OCI-LY7 (cell line): ENCODE data around the gene SCTR. TPM values are rescaled to one million over a fixed set of nuclear protein-coding genes. Genes with fewer than 3 reads are reported as not detected.

Experiments
- BruUV-seq: library from RNA; stranded (reverse); fragments of 400-500 nt; replicated peaks from 2 replicates; lab custom pipeline; 2021; lab: Mats Ljungman, UMichigan
- CTCF ChIA-PET: fragments of 300-600 bp; sonication (Branson Sonifier 250); formaldehyde crosslinking; loops from one replicate; lab custom pipeline; 2022; ENCODE audit warnings: antibody characterized with exemption; ENCODE audit not compliant: unreplicated experiment; lab: Charles Lee
- POLR2A ChIA-PET: fragments of 300-600 bp; sonication (Branson Sonifier 250); formaldehyde crosslinking; loops from one replicate; lab custom pipeline; 2022; ENCODE audit warnings: antibody characterized with exemption; lab: Charles Lee
- DNase-seq: peaks from one replicate; pipeline ENCODE4 v3.0.0-alpha.2; 2015; ENCODE audit warnings: low spot score
- H2AFZ ChIP-seq: fragments of 200-600 bp; sonication (generic), shearing (Covaris generic); 2 replicates; pipeline ENCODE4 v1.6.1; 2014; ENCODE audit warnings: mild to moderate bottlenecking, antibody characterized with exemption, low read length, moderate library complexity
- H3K27ac ChIP-seq: fragments of 200-600 bp; sonication (generic); 2 replicates; pipeline ENCODE4 v1.5.1; 2014; ENCODE audit warnings: mixed run types, low read depth, mild to moderate bottlenecking, moderate library complexity, low read length, inconsistent platforms; ENCODE audit not compliant: poor library complexity, severe bottlenecking
- H3K36me3 ChIP-seq: fragments of 200-600 bp; sonication (generic); 2 replicates; pipeline ENCODE4 v1.6.1; 2014; ENCODE audit warnings: mild to moderate bottlenecking, antibody characterized with exemption, low read length, moderate library complexity, mixed read lengths; ENCODE audit not compliant: insufficient read depth
- H3K4me1 ChIP-seq: fragments of 200-600 bp; sonication (generic); 2 replicates; pipeline ENCODE4 v1.5.1; 2014; ENCODE audit warnings: mild to moderate bottlenecking, low read length; ENCODE audit not compliant: insufficient read depth, poor library complexity, severe bottlenecking
- H3K4me2 ChIP-seq: fragments of 200-600 bp; sonication (generic); 2 replicates; pipeline ENCODE4 v1.6.1; 2014; ENCODE audit warnings: mild to moderate bottlenecking, low read length
- H3K4me3 ChIP-seq: fragments of 200-600 bp; sonication (generic); 2 replicates; pipeline ENCODE4 v1.5.1; 2014; ENCODE audit warnings: mild to moderate bottlenecking, low read depth, low read length; ENCODE audit not compliant: poor library complexity, severe bottlenecking
- H3K79me2 ChIP-seq: fragments of 200-600 bp; sonication (generic); 2 replicates; pipeline ENCODE4 v1.6.1; 2016; ENCODE audit warnings: low read depth, mild to moderate bottlenecking, low read length, moderate library complexity, mixed read lengths; ENCODE audit not compliant: insufficient read depth
- H3K9me2 ChIP-seq: fragments of 200-600 bp; sonication (generic); 2 replicates; pipeline ENCODE4 v1.6.1; 2016; ENCODE audit warnings: mild to moderate bottlenecking, low read length, mixed read lengths; ENCODE audit not compliant: insufficient read depth
- H3K9me3 ChIP-seq: fragments of 200-600 bp; sonication (generic); 2 replicates; pipeline ENCODE4 v1.6.1; 2014; ENCODE audit warnings: mild to moderate bottlenecking, mixed run types, low read length, mixed read lengths
- H4K20me1 ChIP-seq: fragments of 200-600 bp; sonication (generic); 2 replicates; pipeline ENCODE4 v1.6.1; 2014; ENCODE audit warnings: mild to moderate bottlenecking, antibody characterized with exemption, low read length, moderate library complexity, mixed read lengths; ENCODE audit not compliant: insufficient read depth
- EZH2phosphoT487 ChIP-seq: fragments of 200-600 bp; sonication (generic); IDR thresholded peaks from 2 replicates; pipeline ENCODE4 v1.6.1; 2018; ENCODE audit warnings: low read depth, borderline replicate concordance, mild to moderate bottlenecking, mixed run types, antibody characterized with exemption, low read length, moderate library complexity, mixed read lengths
- intact Hi-C: fragments of 100-400 bp; cut with micrococcal nuclease; formaldehyde crosslinking; loops from one replicate; pipeline ENCODE4 v1.10.0; 2022; ENCODE audit not compliant: unreplicated experiment
- total RNA-seq, 2 experiments: library from RNA; depleted of rRNA in 1 of 2; stranded (reverse); fragments of >200 nt in 1 of 2; shearing (Covaris generic) in 1 of 2; gene quantifications; 2 replicates each; pipeline ENCODE4 v1.2.3, GENCODE V29; 2014 to 2022
- TF ChIP-seq, protein P1 (sequence below): fragments of 200-600 bp; sonication (generic); conservative IDR thresholded peaks from 2 replicates; pipeline ENCODE4 v1.5.1; 2014; ENCODE audit warnings: mild to moderate bottlenecking, antibody characterized with exemption, low read length, moderate library complexity, mixed read lengths

The SCTR gene
- total RNA-seq, 2 experiments from 2014 or later: not detected

- intact Hi-C loops: no loop called here
- Histone ChIP-seq H3K27ac (no peak overlapping the region), H3K79me2 (no peaks in the 10 kb centered on the region), H3K9me2 (no peaks in the 10 kb centered on the region), H3K4me1 (peaks cover 17% of the 10 kb centered on the region), H4K20me1 (no peaks in the 10 kb centered on the region), H3K4me3 (no peak overlapping the region), H3K4me2 (no peak overlapping the region), H3K9me3 (no peaks in the 10 kb centered on the region), H2AFZ (no peak overlapping the region), H3K36me3 (no peaks in the 10 kb centered on the region)
- CTCF ChIA-PET: no interaction called here
- POLR2A ChIA-PET: interaction anchor here (0.6 to 0.9 kb wide), 3 partner anchors 12 to 1611 kb away, joined by 3 read pairs; no protein-coding TSS in a partner anchor
- BruUV-seq: no TSS peak
- DNase-seq: no peak
- TF ChIP-seq, protein P1, sequence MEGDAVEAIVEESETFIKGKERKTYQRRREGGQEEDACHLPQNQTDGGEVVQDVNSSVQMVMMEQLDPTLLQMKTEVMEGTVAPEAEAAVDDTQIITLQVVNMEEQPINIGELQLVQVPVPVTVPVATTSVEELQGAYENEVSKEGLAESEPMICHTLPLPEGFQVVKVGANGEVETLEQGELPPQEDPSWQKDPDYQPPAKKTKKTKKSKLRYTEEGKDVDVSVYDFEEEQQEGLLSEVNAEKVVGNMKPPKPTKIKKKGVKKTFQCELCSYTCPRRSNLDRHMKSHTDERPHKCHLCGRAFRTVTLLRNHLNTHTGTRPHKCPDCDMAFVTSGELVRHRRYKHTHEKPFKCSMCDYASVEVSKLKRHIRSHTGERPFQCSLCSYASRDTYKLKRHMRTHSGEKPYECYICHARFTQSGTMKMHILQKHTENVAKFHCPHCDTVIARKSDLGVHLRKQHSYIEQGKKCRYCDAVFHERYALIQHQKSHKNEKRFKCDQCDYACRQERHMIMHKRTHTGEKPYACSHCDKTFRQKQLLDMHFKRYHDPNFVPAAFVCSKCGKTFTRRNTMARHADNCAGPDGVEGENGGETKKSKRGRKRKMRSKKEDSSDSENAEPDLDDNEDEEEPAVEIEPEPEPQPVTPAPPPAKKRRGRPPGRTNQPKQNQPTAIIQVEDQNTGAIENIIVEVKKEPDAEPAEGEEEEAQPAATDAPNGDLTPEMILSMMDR: no peak
- TF ChIP-seq EZH2phosphoT487: no peak
These were observed 96.5 kb downstream of the SCTR start for GRCh38 chr2:119427756-119428155.

DNA sequence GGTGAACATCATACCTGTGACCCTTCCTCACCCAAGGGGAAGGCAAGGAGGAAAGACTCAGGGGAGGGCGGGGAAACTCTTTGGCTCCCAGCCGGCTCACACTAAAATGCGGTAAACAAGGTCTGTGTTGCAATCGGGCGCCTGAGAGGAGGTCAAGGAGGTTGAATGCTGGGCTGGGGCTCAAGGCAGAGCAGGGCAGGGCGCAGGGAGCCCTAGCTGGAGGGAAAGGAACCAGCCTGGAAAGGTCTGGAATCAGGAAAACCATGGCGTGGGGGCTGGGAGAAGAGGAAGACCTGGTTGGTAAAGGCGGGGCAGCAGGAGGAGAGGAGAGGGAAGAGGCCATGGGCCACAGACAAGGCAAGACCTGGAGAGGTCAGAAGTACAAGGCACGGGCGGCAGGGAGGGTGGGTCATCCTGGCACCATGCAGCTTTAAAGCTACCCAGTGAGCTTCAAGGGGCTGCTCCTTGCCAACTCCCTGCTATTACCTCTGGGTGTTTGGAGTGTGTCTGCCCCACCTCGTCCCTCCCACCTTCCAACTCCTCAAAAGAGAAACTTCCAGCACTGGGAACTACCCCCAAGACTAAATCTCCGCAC, 97.4 kb downstream of the SCTR start:
- H3K4me1 ChIP-seq: peaks cover 14% of the 10 kb centered on the region
- BruUV-seq: no TSS peak
- CTCF ChIA-PET: no interaction called here

DNA sequence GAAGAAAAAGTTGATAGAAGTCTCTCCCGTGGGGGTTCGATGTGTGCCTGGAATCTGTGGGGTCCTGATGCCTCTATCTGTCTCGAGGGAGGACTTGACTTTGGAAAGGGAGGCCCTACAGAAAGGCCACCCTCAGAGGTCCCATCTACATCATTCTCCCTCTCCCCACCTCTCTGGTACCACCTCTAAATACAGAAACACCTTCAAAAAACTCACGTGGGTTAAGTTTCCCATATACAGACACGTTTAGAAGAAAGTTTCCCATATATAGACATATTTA, 97.9 kb downstream of the SCTR start:
- H2AFZ ChIP-seq: no peak overlapping the region
- TF ChIP-seq, protein P1: no peak
- no peak for TF ChIP-seq EZH2phosphoT487
- no peaks in the 10 kb centered on the region for H3K36me3 ChIP-seq
- no peak overlapping the region for H3K4me2 ChIP-seq
- no peak overlapping the region for H3K4me3 ChIP-seq
- H3K4me1 ChIP-seq: peaks cover 11% of the 10 kb centered on the region
- CTCF ChIA-PET: no interaction called here
- no peaks in the 10 kb centered on the region for H3K9me2 ChIP-seq
- POLR2A ChIA-PET: no interaction called here
- H3K79me2 ChIP-seq: no peaks in the 10 kb centered on the region
- intact Hi-C loops: no loop called here
- no peak overlapping the region for H3K27ac ChIP-seq
- no TSS peak for BruUV-seq
- DNase-seq: no peak
- 0 out of 2 replicates have a peak, but pooled peaks cover 5% of the 10 kb centered on the region for H3K9me3 ChIP-seq
- no peaks in the 10 kb centered on the region for H4K20me1 ChIP-seq

More for the DNA sequence above, 97.4 kb downstream of the SCTR start:
- DNase-seq: no peak
- Histone ChIP-seq H3K4me3 (no peak overlapping the region), H3K4me2 (no peak overlapping the region), H3K27ac (no peak overlapping the region), H3K9me2 (no peaks in the 10 kb centered on the region), H3K9me3 (no peaks in the 10 kb centered on the region), H3K79me2 (no peaks in the 10 kb centered on the region), H4K20me1 (no peaks in the 10 kb centered on the region), H2AFZ (no peak overlapping the region), H3K36me3 (no peaks in the 10 kb centered on the region)
- TF ChIP-seq, protein P1: no peak
- TF ChIP-seq EZH2phosphoT487: no peak
- POLR2A ChIA-PET: interaction anchor here (0.6 to 0.9 kb wide), 2 partner anchors 12 to 22 kb away, joined by 3 read pairs; no protein-coding TSS in a partner anchor
- intact Hi-C loops: no loop called here
